ENCODE measurements around the gene ARHGAP18. TPM values are rescaled to one million over a fixed set of nuclear protein-coding genes. Genes with fewer than 3 reads are reported as not detected.

Gene ARHGAP18
- total RNA-seq, 1 donor from 2014 or later: 12.0 TPM

DNA sequence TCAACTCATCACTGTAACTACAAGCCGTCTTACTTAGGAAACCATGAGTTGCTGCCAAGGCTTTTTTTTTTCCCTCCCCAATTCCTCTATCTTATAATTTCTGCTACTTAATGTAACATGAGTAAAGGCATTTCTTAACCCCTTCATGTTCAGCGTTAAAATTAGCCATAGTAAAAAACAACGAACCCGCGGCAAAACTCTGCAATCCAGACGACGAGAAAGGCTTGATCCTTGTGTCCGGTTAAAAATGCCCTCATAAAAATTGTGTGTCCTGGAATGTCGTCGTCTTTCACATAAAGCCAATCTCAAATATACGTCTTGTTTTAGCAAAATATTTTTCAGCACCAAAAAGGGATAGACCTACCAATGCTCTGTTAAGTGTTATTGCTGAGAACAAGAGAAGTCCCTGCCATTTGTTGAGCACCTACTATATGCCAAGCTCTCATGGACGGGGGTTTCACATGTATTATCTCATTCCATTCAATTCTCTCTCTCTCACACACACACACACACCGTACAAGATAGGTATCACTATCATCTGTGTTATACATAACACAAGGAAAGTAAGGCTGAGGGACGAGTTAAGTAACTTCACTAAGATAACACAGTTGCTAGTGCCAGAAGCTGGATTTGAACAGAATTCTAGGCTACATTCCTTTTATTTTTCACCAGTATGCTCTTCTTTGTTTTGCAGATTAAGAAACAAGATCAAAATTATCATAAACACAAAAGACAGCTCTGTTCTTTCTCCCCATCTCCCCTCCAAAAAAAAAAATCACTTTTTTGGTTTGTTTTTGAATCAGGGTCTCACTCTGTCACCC, 683 bp upstream of the ARHGAP18 start:
- Mint-ChIP-seq H3K4me3 (peak overlapping the region; percentile 96), H3K36me3 (no peaks in the 10 kb centered on the region), H3K27ac (peak overlapping the region; percentile 90), H3K4me1 (ENCODE audit: unreplicated experiment) (peaks cover 22% of the 10 kb centered on the region), H3K27me3 (peaks cover 4% of the 10 kb centered on the region), H3K9me3 (no peaks in the 10 kb centered on the region)
- TF ChIP-seq, protein P1, sequence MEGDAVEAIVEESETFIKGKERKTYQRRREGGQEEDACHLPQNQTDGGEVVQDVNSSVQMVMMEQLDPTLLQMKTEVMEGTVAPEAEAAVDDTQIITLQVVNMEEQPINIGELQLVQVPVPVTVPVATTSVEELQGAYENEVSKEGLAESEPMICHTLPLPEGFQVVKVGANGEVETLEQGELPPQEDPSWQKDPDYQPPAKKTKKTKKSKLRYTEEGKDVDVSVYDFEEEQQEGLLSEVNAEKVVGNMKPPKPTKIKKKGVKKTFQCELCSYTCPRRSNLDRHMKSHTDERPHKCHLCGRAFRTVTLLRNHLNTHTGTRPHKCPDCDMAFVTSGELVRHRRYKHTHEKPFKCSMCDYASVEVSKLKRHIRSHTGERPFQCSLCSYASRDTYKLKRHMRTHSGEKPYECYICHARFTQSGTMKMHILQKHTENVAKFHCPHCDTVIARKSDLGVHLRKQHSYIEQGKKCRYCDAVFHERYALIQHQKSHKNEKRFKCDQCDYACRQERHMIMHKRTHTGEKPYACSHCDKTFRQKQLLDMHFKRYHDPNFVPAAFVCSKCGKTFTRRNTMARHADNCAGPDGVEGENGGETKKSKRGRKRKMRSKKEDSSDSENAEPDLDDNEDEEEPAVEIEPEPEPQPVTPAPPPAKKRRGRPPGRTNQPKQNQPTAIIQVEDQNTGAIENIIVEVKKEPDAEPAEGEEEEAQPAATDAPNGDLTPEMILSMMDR (conservative IDR thresholded peaks at IDR 0.05): no peak
- no peak for DNase-seq (ENCODE audit: extremely low spot score, unreplicated experiment)

DNA sequence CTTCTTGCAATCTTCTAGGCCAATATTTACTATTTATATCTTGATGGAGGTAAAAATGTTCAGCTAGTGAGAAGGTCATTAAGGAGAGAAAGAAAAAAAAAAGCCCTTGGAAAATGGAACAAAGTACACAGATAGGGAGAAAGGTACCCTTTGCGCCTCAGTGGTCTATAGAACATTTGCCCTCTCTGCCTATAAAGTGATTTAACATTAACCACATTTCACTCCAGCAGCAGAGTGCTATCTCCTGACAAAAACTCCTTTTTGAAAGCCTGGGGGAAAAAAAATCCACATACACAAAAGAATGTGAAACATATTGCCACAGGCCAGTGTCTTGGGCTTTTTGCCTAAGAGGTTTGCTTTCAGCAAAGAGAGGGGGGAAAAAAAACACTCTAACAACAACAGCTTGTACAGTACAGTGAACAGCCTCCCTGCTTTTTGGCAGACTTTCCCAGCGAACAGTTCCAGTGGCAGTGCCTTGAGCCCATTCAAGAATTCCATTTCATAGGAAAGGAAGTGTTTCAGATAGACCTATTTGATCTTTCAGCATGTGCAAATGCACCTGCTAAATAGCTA, 695 bp downstream of the ARHGAP18 start:
- H3K9me3 Mint-ChIP-seq: no peaks in the 10 kb centered on the region
- H3K4me1 Mint-ChIP-seq (ENCODE audit: unreplicated experiment): peaks cover 22% of the 10 kb centered on the region
- peak overlapping the region; percentile 96 for H3K4me3 Mint-ChIP-seq
- peaks cover 4% of the 10 kb centered on the region for H3K27me3 Mint-ChIP-seq
- TF ChIP-seq, protein P1 (conservative IDR thresholded peaks at IDR 0.05): no peak
- DNase-seq (ENCODE audit: extremely low spot score, unreplicated experiment): no peak
- H3K36me3 Mint-ChIP-seq: peaks cover 4% of the 10 kb centered on the region
- peak overlapping the region; percentile 90 for H3K27ac Mint-ChIP-seq

DNA sequence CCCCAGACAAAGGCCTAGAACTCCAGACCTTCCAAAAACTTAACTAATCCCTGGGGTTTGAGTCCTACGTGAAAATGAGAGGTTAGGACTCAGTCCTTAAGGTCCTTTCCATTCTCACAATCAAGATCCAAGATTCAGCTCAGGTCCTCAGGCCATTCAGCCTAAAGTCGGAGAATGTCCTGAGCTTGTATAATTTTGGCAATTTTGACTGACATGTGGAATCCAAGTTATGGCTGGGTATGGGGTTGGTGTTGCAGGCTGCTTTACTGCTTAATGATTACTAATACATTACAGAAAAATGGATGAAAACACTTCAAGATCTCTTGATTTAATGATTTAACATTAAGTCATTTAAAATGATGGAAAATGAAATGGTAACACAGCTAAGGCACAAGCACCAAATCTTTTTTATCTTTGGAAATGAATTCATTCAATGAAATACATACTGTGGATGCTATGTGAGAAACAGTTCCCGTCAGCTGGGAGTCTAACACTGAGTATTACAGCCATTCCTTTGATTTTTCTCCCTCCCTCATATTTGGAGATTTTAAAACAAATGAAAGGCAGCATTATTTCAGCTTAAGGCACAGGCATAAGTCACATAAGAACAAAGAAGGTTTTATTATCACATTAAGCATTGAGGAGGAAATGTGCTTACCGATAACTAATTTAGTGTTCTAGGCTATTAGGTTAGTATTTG, 1.3 kb downstream of the ARHGAP18 start:
- TF ChIP-seq, protein P1 (conservative IDR thresholded peaks at IDR 0.05): no peak
- Mint-ChIP-seq H3K27me3 (peaks cover 4% of the 10 kb centered on the region), H3K4me3 (peak overlapping the region; percentile 96), H3K36me3 (peaks cover 4% of the 10 kb centered on the region), H3K4me1 (ENCODE audit: unreplicated experiment) (peaks cover 22% of the 10 kb centered on the region), H3K9me3 (no peaks in the 10 kb centered on the region), H3K27ac (peak overlapping the region; percentile 90)
- DNase-seq (ENCODE audit: extremely low spot score, unreplicated experiment): no peak

DNA sequence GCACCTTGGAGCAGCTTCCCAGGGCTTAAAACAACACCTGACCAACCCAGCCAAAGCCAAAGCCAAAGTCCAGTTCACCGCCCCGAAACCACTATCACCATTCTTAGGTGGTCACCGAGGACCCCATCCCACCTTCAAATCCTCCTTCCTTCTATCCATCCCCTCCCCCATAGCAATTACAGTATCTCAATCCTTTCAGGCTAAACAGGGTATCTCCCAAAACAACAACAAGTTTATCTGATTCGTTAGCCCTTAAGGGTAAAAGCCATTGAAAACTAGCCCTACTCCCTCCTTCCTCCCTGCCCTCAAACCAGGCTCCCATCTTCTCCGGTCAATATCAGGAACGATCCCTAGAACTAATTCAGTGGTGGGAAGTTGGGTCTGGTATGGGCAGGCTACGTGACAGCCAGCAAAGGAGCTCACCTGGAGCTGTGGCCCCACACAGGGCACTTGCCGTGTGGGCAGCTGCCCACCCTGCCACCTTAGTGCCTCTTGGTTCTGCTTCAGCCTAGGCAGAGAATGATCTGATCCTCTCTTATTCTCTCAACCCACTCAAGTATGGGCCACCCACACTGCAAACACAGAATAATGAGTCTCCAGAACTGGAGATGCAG, 2.0 kb downstream of the ARHGAP18 start:
- Mint-ChIP-seq H3K36me3 (peaks cover 4% of the 10 kb centered on the region), H3K9me3 (no peaks in the 10 kb centered on the region)

DNA sequence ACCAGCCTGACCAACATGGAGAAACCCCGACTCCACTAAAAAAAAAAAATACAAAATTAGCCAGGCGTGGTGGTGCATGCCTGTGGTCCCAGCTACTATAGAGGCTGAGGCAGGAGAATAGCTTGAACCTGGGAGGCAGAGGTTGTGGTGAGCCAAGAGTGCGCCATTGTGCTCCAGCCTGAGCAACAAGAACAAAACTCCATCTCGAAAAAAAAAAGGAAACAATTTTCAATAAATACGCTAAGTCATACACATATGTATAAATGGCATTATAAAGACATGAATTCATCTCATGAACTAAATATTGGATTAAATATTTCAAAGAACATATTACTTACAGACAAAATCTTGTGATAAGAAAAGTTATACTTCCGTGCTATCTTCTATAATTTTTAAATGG, 2.9 kb downstream of the ARHGAP18 start:
- DNase-seq (ENCODE audit: extremely low spot score, unreplicated experiment): no peak
- H3K4me3 Mint-ChIP-seq: no peak overlapping the region
- peaks cover 22% of the 10 kb centered on the region for H3K4me1 Mint-ChIP-seq (ENCODE audit: unreplicated experiment)
- H3K36me3 Mint-ChIP-seq: peaks cover 4% of the 10 kb centered on the region
- peaks cover 4% of the 10 kb centered on the region for H3K27me3 Mint-ChIP-seq
- H3K9me3 Mint-ChIP-seq: no peaks in the 10 kb centered on the region
- TF ChIP-seq, protein P1 (conservative IDR thresholded peaks at IDR 0.05): no peak
- H3K27ac Mint-ChIP-seq: no peak overlapping the region

More for the DNA sequence above, 2.0 kb downstream of the ARHGAP18 start:
- Mint-ChIP-seq H3K4me1 (ENCODE audit: unreplicated experiment) (peaks cover 22% of the 10 kb centered on the region), H3K27me3 (peaks cover 4% of the 10 kb centered on the region), H3K27ac (no peak overlapping the region), H3K4me3 (peak overlapping the region; percentile 96)
- TF ChIP-seq, protein P1 (conservative IDR thresholded peaks at IDR 0.05): no peak
- DNase-seq (ENCODE audit: extremely low spot score, unreplicated experiment): no peak
